ENCODE measurements around the gene SPA17. TPM values are rescaled to one million over a fixed set of nuclear protein-coding genes. Genes with fewer than 3 reads are reported as not detected.

SPA17 gene
- total and polyA plus RNA-seq, 9 of the 15 experiments (the other 6 are each of a cell fraction or from before 2014, with no cell fraction given), result 6.0 to 19.5 (median 12.6) TPM

DNA sequence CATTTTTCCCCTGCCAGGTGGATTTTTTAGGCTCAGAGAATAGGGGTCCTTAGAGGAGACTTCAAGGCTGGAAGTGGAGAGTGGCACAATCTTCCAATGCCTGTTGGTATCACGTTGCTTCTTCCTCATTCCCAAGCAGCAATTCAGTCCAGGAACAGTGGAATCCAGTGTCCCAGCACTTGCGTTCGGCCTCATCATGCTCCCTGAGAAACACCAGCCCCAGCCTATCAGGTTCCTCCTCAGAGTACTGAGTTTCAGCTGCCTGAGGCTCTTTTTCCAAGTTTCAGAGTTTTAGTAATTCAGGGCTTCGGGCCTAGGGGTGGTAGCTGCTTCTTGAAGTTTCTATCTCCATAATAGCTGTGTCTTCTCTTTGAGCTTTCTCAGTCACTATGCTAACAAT is 34.1 kb downstream of the SPA17 start:
- Histone ChIP-seq H2AFZ (ENCODE audit: low read depth, low read length) (no peak overlapping the region), H3K9me1 (ENCODE audit: control insufficient read depth, insufficient read depth, low read length) (no peaks in the 10 kb centered on the region), H3K4me2 (ENCODE audit: insufficient read depth, low read length) (no peak overlapping the region), H3K27me3 (ENCODE audit: control insufficient read depth in 2 of 2, insufficient read depth in 2 of 2, low read length in 2 of 2) (peaks cover 10 to 14% of the 10 kb centered on the region in 2 experiments; a peak in 3 of 5 replicates), H3K4me3 (no peak overlapping the region), H3K9ac (ENCODE audit: insufficient read depth in 1 of 2, low read depth in 2 of 2, low read length in 2 of 2) (no peak overlapping the region), H3K4me1 (replicated peaks in 1 of 2; ENCODE audit: control insufficient read depth in 2 of 2, insufficient read depth in 2 of 2, low read length in 2 of 2) (no peaks in the 10 kb centered on the region), H3K9me3 (replicated peaks; ENCODE audit: control insufficient read depth, insufficient read depth, low read depth, low read length) (peaks cover 2% of the 10 kb centered on the region; the same call in 1 of the 2 replicates), H3K27ac (ENCODE audit: extremely low read depth, low read depth, low read length) (no peak overlapping the region), H3K79me2 (ENCODE audit: control insufficient read depth, insufficient read depth, low read length) (no peaks in the 10 kb centered on the region), H4K20me1 (replicated peaks; ENCODE audit: control insufficient read depth, insufficient read depth, low read length) (no peaks in the 10 kb centered on the region), H3K36me3 (ENCODE audit: control insufficient read depth, insufficient read depth, low read length) (no peaks in the 10 kb centered on the region)
- no peak for DNase-seq (ENCODE audit: extremely low read depth in 1 of 4, low spot score in 3 of 4)
- in situ Hi-C loops (cut with MboI) (no loop called here), intact Hi-C loops (cut with micrococcal nuclease) (no loop called here)
- no peak for ATAC-seq
- 2% methylated on average over 4 of the region's 4 CpGs for WGBS (ENCODE audit: insufficient coverage, low coverage, missing lambda C conversion rate)
- no TSS peak for BruUV-seq (replicated peaks)
- CTCF ChIA-PET (ENCODE audit: low intra/inter-chr PET ratio), result no interaction called here
- no peak for FAIRE-seq
- POLR2A ChIA-PET, result interaction anchor here (0.9 kb wide), 1 partner anchor 37 kb away, joined by 5 read pairs; no protein-coding TSS in a partner anchor
- TF ChIP-seq, protein P1, sequence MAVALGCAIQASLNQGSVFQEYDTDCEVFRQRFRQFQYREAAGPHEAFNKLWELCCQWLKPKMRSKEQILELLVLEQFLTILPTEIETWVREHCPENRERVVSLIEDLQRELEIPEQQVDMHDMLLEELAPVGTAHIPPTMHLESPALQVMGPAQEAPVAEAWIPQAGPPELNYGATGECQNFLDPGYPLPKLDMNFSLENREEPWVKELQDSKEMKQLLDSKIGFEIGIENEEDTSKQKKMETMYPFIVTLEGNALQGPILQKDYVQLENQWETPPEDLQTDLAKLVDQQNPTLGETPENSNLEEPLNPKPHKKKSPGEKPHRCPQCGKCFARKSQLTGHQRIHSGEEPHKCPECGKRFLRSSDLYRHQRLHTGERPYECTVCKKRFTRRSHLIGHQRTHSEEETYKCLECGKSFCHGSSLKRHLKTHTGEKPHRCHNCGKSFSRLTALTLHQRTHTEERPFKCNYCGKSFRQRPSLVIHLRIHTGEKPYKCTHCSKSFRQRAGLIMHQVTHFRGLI (CRISPR knock-in tag; IDR thresholded peaks at IDR 0.05), result no peak
- TF ChIP-seq ASH1L (IDR thresholded peaks at IDR 0.05; ENCODE audit: borderline replicate concordance, low read depth, partially characterized antibody), result no peak
- no peak for TF ChIP-seq ZNF561 (CRISPR knock-in tag; conservative IDR thresholded peaks at IDR 0.05)
- TF ChIP-seq, protein P2, sequence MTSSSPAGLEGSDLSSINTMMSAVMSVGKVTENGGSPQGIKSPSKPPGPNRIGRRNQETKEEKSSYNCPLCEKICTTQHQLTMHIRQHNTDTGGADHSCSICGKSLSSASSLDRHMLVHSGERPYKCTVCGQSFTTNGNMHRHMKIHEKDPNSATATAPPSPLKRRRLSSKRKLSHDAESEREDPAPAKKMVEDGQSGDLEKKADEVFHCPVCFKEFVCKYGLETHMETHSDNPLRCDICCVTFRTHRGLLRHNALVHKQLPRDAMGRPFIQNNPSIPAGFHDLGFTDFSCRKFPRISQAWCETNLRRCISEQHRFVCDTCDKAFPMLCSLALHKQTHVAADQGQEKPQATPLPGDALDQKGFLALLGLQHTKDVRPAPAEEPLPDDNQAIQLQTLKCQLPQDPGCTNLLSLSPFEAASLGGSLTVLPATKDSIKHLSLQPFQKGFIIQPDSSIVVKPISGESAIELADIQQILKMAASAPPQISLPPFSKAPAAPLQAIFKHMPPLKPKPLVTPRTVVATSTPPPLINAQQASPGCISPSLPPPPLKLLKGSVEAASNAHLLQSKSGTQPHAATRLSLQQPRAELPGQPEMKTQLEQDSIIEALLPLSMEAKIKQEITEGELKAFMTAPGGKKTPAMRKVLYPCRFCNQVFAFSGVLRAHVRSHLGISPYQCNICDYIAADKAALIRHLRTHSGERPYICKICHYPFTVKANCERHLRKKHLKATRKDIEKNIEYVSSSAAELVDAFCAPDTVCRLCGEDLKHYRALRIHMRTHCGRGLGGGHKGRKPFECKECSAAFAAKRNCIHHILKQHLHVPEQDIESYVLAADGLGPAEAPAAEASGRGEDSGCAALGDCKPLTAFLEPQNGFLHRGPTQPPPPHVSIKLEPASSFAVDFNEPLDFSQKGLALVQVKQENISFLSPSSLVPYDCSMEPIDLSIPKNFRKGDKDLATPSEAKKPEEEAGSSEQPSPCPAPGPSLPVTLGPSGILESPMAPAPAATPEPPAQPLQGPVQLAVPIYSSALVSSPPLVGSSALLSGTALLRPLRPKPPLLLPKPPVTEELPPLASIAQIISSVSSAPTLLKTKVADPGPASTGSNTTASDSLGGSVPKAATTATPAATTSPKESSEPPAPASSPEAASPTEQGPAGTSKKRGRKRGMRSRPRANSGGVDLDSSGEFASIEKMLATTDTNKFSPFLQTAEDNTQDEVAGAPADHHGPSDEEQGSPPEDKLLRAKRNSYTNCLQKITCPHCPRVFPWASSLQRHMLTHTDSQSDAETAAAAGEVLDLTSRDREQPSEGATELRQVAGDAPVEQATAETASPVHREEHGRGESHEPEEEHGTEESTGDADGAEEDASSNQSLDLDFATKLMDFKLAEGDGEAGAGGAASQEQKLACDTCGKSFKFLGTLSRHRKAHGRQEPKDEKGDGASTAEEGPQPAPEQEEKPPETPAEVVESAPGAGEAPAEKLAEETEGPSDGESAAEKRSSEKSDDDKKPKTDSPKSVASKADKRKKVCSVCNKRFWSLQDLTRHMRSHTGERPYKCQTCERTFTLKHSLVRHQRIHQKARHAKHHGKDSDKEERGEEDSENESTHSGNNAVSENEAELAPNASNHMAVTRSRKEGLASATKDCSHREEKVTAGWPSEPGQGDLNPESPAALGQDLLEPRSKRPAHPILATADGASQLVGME (CRISPR knock-in tag; IDR thresholded peaks at IDR 0.05), result no peak
- TF ChIP-seq FOXP1 (CRISPR knock-in tag; IDR thresholded peaks at IDR 0.05), result no peak
- no peak for TF ChIP-seq EZH2 (IDR thresholded peaks at IDR 0.05; ENCODE audit: borderline replicate concordance, low read depth, low read length)
- TF ChIP-seq, protein P3, sequence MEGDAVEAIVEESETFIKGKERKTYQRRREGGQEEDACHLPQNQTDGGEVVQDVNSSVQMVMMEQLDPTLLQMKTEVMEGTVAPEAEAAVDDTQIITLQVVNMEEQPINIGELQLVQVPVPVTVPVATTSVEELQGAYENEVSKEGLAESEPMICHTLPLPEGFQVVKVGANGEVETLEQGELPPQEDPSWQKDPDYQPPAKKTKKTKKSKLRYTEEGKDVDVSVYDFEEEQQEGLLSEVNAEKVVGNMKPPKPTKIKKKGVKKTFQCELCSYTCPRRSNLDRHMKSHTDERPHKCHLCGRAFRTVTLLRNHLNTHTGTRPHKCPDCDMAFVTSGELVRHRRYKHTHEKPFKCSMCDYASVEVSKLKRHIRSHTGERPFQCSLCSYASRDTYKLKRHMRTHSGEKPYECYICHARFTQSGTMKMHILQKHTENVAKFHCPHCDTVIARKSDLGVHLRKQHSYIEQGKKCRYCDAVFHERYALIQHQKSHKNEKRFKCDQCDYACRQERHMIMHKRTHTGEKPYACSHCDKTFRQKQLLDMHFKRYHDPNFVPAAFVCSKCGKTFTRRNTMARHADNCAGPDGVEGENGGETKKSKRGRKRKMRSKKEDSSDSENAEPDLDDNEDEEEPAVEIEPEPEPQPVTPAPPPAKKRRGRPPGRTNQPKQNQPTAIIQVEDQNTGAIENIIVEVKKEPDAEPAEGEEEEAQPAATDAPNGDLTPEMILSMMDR (IDR thresholded peaks at IDR 0.05 in 2 of 3, conservative IDR thresholded peaks at IDR 0.05 in 1 of 3; ENCODE audit: insufficient read depth in 2 of 3, low read depth in 1 of 3, low read length in 3 of 3), result no peak
- TF ChIP-seq, protein P4, sequence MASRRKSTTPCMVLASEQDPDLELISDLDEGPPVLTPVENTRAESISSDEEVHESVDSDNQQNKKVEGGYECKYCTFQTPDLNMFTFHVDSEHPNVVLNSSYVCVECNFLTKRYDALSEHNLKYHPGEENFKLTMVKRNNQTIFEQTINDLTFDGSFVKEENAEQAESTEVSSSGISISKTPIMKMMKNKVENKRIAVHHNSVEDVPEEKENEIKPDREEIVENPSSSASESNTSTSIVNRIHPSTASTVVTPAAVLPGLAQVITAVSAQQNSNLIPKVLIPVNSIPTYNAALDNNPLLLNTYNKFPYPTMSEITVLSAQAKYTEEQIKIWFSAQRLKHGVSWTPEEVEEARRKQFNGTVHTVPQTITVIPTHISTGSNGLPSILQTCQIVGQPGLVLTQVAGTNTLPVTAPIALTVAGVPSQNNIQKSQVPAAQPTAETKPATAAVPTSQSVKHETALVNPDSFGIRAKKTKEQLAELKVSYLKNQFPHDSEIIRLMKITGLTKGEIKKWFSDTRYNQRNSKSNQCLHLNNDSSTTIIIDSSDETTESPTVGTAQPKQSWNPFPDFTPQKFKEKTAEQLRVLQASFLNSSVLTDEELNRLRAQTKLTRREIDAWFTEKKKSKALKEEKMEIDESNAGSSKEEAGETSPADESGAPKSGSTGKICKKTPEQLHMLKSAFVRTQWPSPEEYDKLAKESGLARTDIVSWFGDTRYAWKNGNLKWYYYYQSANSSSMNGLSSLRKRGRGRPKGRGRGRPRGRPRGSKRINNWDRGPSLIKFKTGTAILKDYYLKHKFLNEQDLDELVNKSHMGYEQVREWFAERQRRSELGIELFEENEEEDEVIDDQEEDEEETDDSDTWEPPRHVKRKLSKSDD (conservative IDR thresholded peaks at IDR 0.05; ENCODE audit: low read length), result no peak
- TF ChIP-seq RFX7 (CRISPR knock-in tag; IDR thresholded peaks at IDR 0.05), result no peak
- no peak for TF ChIP-seq POLR2G (IDR thresholded peaks at IDR 0.05; ENCODE audit: low read depth, low read length)
- no peak for TF ChIP-seq ZC3H8 (IDR thresholded peaks at IDR 0.05)

All from K562 (cell line).